Measurements from ENCODE around the gene EHMT1.

EHMT1 gene

GRCh38 chr9:137579259-137579604, 39.6 kb upstream of the EHMT1 start:
- Histone ChIP-seq H3K27me3 (no peaks in the 10 kb centered on the region), H4K20me1 (peaks cover 11 to 92% (median 74%) of the 10 kb centered on the region in 11 experiments; a peak in 20 of 22 replicates), H3K36me3 (peaks cover 49 to 79% (median 69%) of the 10 kb centered on the region in 11 experiments), H3K9me3 (replicated peaks in 1 of 11) (no peaks in the 10 kb centered on the region), H3K4me2 (peak overlapping the region; percentile 48 to 99 (median 76); a peak in 21 of 22 replicates), H3K4me3 (peak overlapping the region in 9 of 10 experiments; percentile 73 to 99 (median 99); a peak in 7 of 20 replicates), H3K9ac (peak overlapping the region in 10 of 11 experiments; percentile 86 to 99 (median 92); a peak in 16 of 22 replicates), H3K4me1 (peaks cover 36 to 43% (median 37%) of the 10 kb centered on the region in 10 experiments), H3K27ac (peak overlapping the region in 6 of 11 experiments; percentile 1 to 90 (median 84); a peak in 4 of 22 replicates)
- no peak for TF ChIP-seq Cebpa-rat (IDR thresholded peaks at IDR 0.05)

- H4K20me1 ChIP-seq: peaks cover 8 to 92% (median 74%) of the 10 kb centered on the region in 11 experiments; a peak in 20 of 22 replicates
- H3K4me3 ChIP-seq: no peak overlapping the region
- no peaks in the 10 kb centered on the region for H3K27me3 ChIP-seq
- H3K4me1 ChIP-seq: peaks cover 27 to 33% (median 32%) of the 10 kb centered on the region in 10 experiments
- H3K36me3 ChIP-seq: peaks cover 46 to 79% (median 69%) of the 10 kb centered on the region in 11 experiments
- TF ChIP-seq Cebpa-rat (IDR thresholded peaks at IDR 0.05): no peak
- no peak overlapping the region for H3K4me2 ChIP-seq
- no peak overlapping the region for H3K27ac ChIP-seq
- peak overlapping the region in 2 of 11 experiments; percentile 11 to 13; a peak in 4 of 22 replicates for H3K9ac ChIP-seq
- H3K9me3 ChIP-seq (replicated peaks in 1 of 11): no peaks in the 10 kb centered on the region
These were observed 38.4 kb upstream of the EHMT1 start for GRCh38 chr9:137580209-137580953.

GRCh38 chr9:137580954-137581322, 37.9 kb upstream of the EHMT1 start:
- no peak overlapping the region for H3K4me3 ChIP-seq
- H3K4me2 ChIP-seq: no peak overlapping the region
- peaks cover 47 to 79% (median 69%) of the 10 kb centered on the region in 11 experiments for H3K36me3 ChIP-seq
- H3K4me1 ChIP-seq: peaks cover 21 to 27% (median 26%) of the 10 kb centered on the region in 10 experiments
- no peaks in the 10 kb centered on the region for H3K27me3 ChIP-seq
- peak overlapping the region in 3 of 11 experiments; percentile 4 to 33 (median 9); a peak in 4 of 22 replicates for H3K9ac ChIP-seq
- no peak for TF ChIP-seq Cebpa-rat (IDR thresholded peaks at IDR 0.05)
- no peaks in the 10 kb centered on the region for H3K9me3 ChIP-seq (replicated peaks in 1 of 11)
- H3K27ac ChIP-seq: no peak overlapping the region
- H4K20me1 ChIP-seq: peaks cover 3 to 92% (median 74%) of the 10 kb centered on the region in 11 experiments; a peak in 20 of 22 replicates

GRCh38 chr9:137581361-137582285, 37.2 kb upstream of the EHMT1 start:
- no peak for TF ChIP-seq Cebpa-rat (IDR thresholded peaks at IDR 0.05)
- H3K36me3 ChIP-seq: peaks cover 54 to 79% (median 69%) of the 10 kb centered on the region in 11 experiments
- no peak overlapping the region for H3K4me2 ChIP-seq
- H3K27me3 ChIP-seq: no peaks in the 10 kb centered on the region
- no peak overlapping the region for H3K27ac ChIP-seq
- no peak overlapping the region for H3K4me3 ChIP-seq
- H3K9ac ChIP-seq: peak overlapping the region in 4 of 11 experiments; percentile 4 to 33 (median 9); a peak in 4 of 22 replicates
- H4K20me1 ChIP-seq: peaks cover 0 to 92% (median 73%) of the 10 kb centered on the region in 11 experiments; a peak in 20 of 22 replicates
- no peaks in the 10 kb centered on the region for H3K9me3 ChIP-seq (replicated peaks in 1 of 11)
- H3K4me1 ChIP-seq: peaks cover 14 to 21% (median 19%) of the 10 kb centered on the region in 10 experiments

- Histone ChIP-seq H4K20me1 (peaks cover 0 to 92% (median 74%) of the 10 kb centered on the region in 11 experiments; a peak in 20 of 22 replicates), H3K9ac (peak overlapping the region in 2 of 11 experiments; percentile 7 to 9; a peak in 2 of 22 replicates), H3K27me3 (no peaks in the 10 kb centered on the region), H3K27ac (no peak overlapping the region), H3K36me3 (peaks cover 62 to 79% (median 71%) of the 10 kb centered on the region in 11 experiments), H3K4me2 (no peak overlapping the region), H3K4me3 (no peak overlapping the region), H3K4me1 (peaks cover 7 to 13% (median 12%) of the 10 kb centered on the region in 10 experiments), H3K9me3 (replicated peaks in 1 of 11) (no peaks in the 10 kb centered on the region)
- TF ChIP-seq Cebpa-rat (IDR thresholded peaks at IDR 0.05): no peak
These were observed 36.4 kb upstream of the EHMT1 start for GRCh38 chr9:137582286-137582860.

- Histone ChIP-seq H3K27me3 (no peaks in the 10 kb centered on the region), H3K36me3 (peaks cover 71 to 86% (median 81%) of the 10 kb centered on the region in 11 experiments), H3K9me3 (replicated peaks in 1 of 11) (no peaks in the 10 kb centered on the region), H3K4me1 (peaks cover 2 to 11% (median 8%) of the 10 kb centered on the region in 10 experiments; a peak in 18 of 20 replicates), H3K4me3 (no peak overlapping the region), H3K9ac (peak overlapping the region in 10 of 11 experiments; percentile 7 to 55 (median 32); a peak in 8 of 22 replicates), H3K27ac (no peak overlapping the region), H3K4me2 (no peak overlapping the region), H4K20me1 (peaks cover 0 to 94% (median 83%) of the 10 kb centered on the region in 11 experiments; a peak in 18 of 22 replicates)
- TF ChIP-seq Cebpa-rat (IDR thresholded peaks at IDR 0.05): no peak
These were observed 35.5 kb upstream of the EHMT1 start for GRCh38 chr9:137583347-137583746.

GRCh38 chr9:137583957-137584356, 34.8 kb upstream of the EHMT1 start:
- H3K4me1 ChIP-seq: peaks cover 8 to 16% (median 14%) of the 10 kb centered on the region in 10 experiments
- H3K4me3 ChIP-seq: no peak overlapping the region
- H3K9ac ChIP-seq: peak overlapping the region in 10 of 11 experiments; percentile 7 to 55 (median 32); a peak in 11 of 22 replicates
- peaks cover 0 to 100% (median 89%) of the 10 kb centered on the region in 11 experiments; a peak in 19 of 22 replicates for H4K20me1 ChIP-seq
- no peak overlapping the region for H3K4me2 ChIP-seq
- TF ChIP-seq Cebpa-rat (IDR thresholded peaks at IDR 0.05): no peak
- H3K27me3 ChIP-seq: no peaks in the 10 kb centered on the region
- H3K27ac ChIP-seq: no peak overlapping the region
- no peaks in the 10 kb centered on the region for H3K9me3 ChIP-seq (replicated peaks in 1 of 11)
- H3K36me3 ChIP-seq: peaks cover 73 to 92% (median 87%) of the 10 kb centered on the region in 11 experiments

- Histone ChIP-seq H4K20me1 (peaks cover 0 to 83% (median 78%) of the 10 kb centered on the region in 11 experiments; a peak in 19 of 22 replicates), H3K27me3 (no peaks in the 10 kb centered on the region), H3K27ac (no peak overlapping the region), H3K4me3 (no peak overlapping the region), H3K9me3 (replicated peaks in 1 of 11) (no peaks in the 10 kb centered on the region), H3K9ac (peak overlapping the region in 8 of 11 experiments; percentile 16 to 97 (median 62); a peak in 6 of 22 replicates), H3K4me2 (no peak overlapping the region), H3K36me3 (peaks cover 61 to 74% (median 71%) of the 10 kb centered on the region in 11 experiments), H3K4me1 (peaks cover 22 to 29% (median 26%) of the 10 kb centered on the region in 10 experiments)
- TF ChIP-seq Cebpa-rat (IDR thresholded peaks at IDR 0.05): no peak
These were observed 32.0 kb upstream of the EHMT1 start for GRCh38 chr9:137586854-137587253.
